Ovary (tissue), 3 donors: ENCODE measurements around the gene SPAG6.

Experiments
- CTCF ChIP-seq, 3 donors: fragments of 450-650 bp in 2 of 3; fragments of 200-600 bp in 1 of 3; IDR thresholded peaks; one replicate each; pipeline versions ENCODE4 v1.5.1 to v1.8.0; 2016 to 2022; ENCODE audit warnings: antibody characterized with exemption in 3 of 3, mild to moderate bottlenecking in 1 of 3
- EP300 ChIP-seq: sonication (generic); formaldehyde crosslinking; IDR thresholded peaks from one replicate; pipeline ENCODE4 v1.6.1; 2017; ENCODE audit warnings: antibody characterized with exemption
- donor health status: DM: no; HTN: no; CAD: no.

GRCh38 chr10:22324893-22325271, 20.4 kb upstream of the SPAG6 start:
- TF ChIP-seq CTCF (IDR thresholded peaks at IDR 0.05) (no peak), EP300 (no peak)
